Fibroblast of the conjunctiva (primary cell): Measurements from ENCODE around the gene ALDH18A1.

Experiments used
- DNase-seq: peaks from one replicate; pipeline ENCODE4 v3.0.0-alpha.2; 2010; ENCODE audit warnings: low read depth

Gene ALDH18A1

GRCh38 chr10:95556994-95557767 is 99.3 kb downstream of the ALDH18A1 start:
- DNase-seq: no peak
